Panc1 (cell line): ENCODE data around the gene LPAR3. TPM values are rescaled to one million over a fixed set of nuclear protein-coding genes. Genes with fewer than 3 reads are reported as not detected.

ENCODE experiments used
- ATAC-seq: fragments of 200-7000 bp; cut with Tn5 transposase; 2 replicates; pipeline ENCODE4 v1.9.1; 2020; ENCODE audit warnings: mild to moderate bottlenecking, moderate library complexity
- BruUV-seq: library from RNA; stranded (reverse); fragments of 400-500 nt; replicated peaks from 2 replicates; lab custom pipeline; 2021; lab: Mats Ljungman, UMichigan
- CTCF ChIA-PET: fragments of 300-600 bp; sonication (Branson Sonifier 250); formaldehyde crosslinking; loops from one replicate; lab custom pipeline; 2022; ENCODE audit warnings: antibody characterized with exemption; lab: Charles Lee
- POLR2A ChIA-PET: fragments of 300-600 bp; sonication (Branson Sonifier 250); formaldehyde crosslinking; loops from one replicate; lab custom pipeline; 2022; ENCODE audit warnings: antibody characterized with exemption; lab: Charles Lee
- DNase-seq: peaks from one replicate; pipeline ENCODE4 v3.0.0-alpha.2; 2010; ENCODE audit warnings: low read depth, low spot score
- H3K27ac ChIP-seq: 2 replicates; pipeline ENCODE4 v1.5.1; 2011; ENCODE audit warnings: mild to moderate bottlenecking, low read length, inconsistent platforms
- H3K27me3 ChIP-seq: fragments of 200-500 bp; sonication (Bioruptor generic); 2 replicates; pipeline ENCODE4 v1.6.0; 2014; ENCODE audit warnings: low read length, inconsistent platforms; ENCODE audit not compliant: control insufficient read depth, insufficient read depth
- H3K36me3 ChIP-seq: fragments of 200-500 bp; sonication (Bioruptor generic); 2 replicates; pipeline ENCODE4 v1.5.1; 2014; ENCODE audit warnings: inconsistent platforms, mild to moderate bottlenecking, low read length, moderate library complexity; ENCODE audit not compliant: control insufficient read depth, insufficient read depth
- H3K4me1 ChIP-seq: 2 replicates; pipeline ENCODE4 v1.5.1; 2011; ENCODE audit warnings: inconsistent platforms, mild to moderate bottlenecking, low read length, moderate library complexity; ENCODE audit not compliant: control insufficient read depth, insufficient read depth
- H3K4me3 ChIP-seq, 2 experiments: 2 replicates each; pipeline ENCODE4 v1.5.1; 2011 to 2012; ENCODE audit warnings: low read depth in 2 of 2, low read length in 2 of 2, mild to moderate bottlenecking in 2 of 2, inconsistent platforms in 1 of 2, moderate library complexity in 1 of 2
- H3K9me3 ChIP-seq: fragments of 200-500 bp; sonication (Bioruptor generic); 2 replicates; pipeline ENCODE4 v1.5.1; 2014; ENCODE audit warnings: low read depth, mild to moderate bottlenecking, inconsistent platforms, low read length, moderate library complexity; ENCODE audit not compliant: control insufficient read depth, insufficient read depth
- CTCF ChIP-seq: fragments of 450-650 bp; IDR thresholded peaks from 2 replicates; pipeline ENCODE4 v1.5.1; 2017; ENCODE audit warnings: mild to moderate bottlenecking
- POLR2AphosphoS5 ChIP-seq: IDR thresholded peaks from 2 replicates; pipeline ENCODE4 v1.6.1; 2012; ENCODE audit warnings: mild to moderate bottlenecking, low read depth, low read length, moderate library complexity
- SIN3A ChIP-seq: IDR thresholded peaks from 2 replicates; pipeline ENCODE4 v1.6.1; 2012; ENCODE audit warnings: low read depth, mild to moderate bottlenecking, low read length, moderate library complexity, borderline replicate concordance; ENCODE audit not compliant: insufficient read depth
- TCF7L2 ChIP-seq: IDR thresholded peaks from 2 replicates; pipeline ENCODE4 v1.6.1; 2011; ENCODE audit warnings: mild to moderate bottlenecking, low read depth, low read length, inconsistent platforms
- in situ Hi-C: cut with HindIII; loops from 2 replicates; pipeline ENCODE4 v1.10.0; 2016; ENCODE audit warnings: low sequenced_read_pairs, low pct_unique_long_range_greater_than_20kb
- intact Hi-C: fragments of 100-400 bp; cut with micrococcal nuclease; formaldehyde crosslinking; loops from one replicate; pipeline ENCODE4 v1.10.0; 2022; ENCODE audit not compliant: unreplicated experiment
- total RNA-seq: library from RNA; stranded (reverse); gene quantifications from one replicate; pipeline ENCODE4 v1.2.1, GENCODE V29; 2021; ENCODE audit not compliant: unreplicated experiment
- TF ChIP-seq, protein P1 (sequence below), 2 experiments: IDR thresholded peaks; 2 replicates each; pipeline ENCODE4 v1.6.1; 2011 to 2012; ENCODE audit warnings: low read depth in 2 of 2, control low read depth in 1 of 2, low read length in 1 of 2, mild to moderate bottlenecking in 1 of 2, moderate library complexity in 1 of 2; ENCODE audit not compliant: insufficient read depth in 1 of 2

Gene LPAR3
- total RNA-seq, 1 experiment from 2014 or later, result 6.3 TPM

DNA sequence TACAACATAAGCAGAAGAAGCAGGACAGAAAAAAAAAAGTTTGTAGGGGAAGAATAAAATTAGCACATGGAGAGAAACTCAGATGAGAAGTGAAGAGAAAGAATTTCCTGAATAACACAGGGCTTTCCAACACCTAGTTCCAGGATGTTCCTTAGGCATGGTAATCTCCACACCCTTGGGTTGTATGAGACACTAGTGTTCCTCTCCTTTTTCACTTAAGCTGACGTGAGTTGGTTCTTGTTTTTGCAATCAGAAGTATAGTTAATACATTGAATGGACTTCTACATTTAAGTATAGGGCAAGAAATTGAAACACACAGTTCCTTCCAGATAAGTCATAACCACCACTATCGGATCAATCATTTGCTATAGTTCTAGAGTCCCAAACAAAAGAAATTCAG, 51.0 kb downstream of the LPAR3 start:
- H3K4me1 ChIP-seq, result peaks cover 2% of the 10 kb centered on the region
- no peaks in the 10 kb centered on the region for H3K36me3 ChIP-seq
- H3K27me3 ChIP-seq, result peaks cover 26% of the 10 kb centered on the region
- H3K4me3 ChIP-seq, result no peak overlapping the region
- ChIA-PET CTCF (no interaction called here), POLR2A (interaction anchor here (0.5 kb wide), 1 partner anchor 55 kb away, joined by 3 read pairs; no protein-coding TSS in a partner anchor)
- intact Hi-C loops, result no loop called here
- DNase-seq (no peak), ATAC-seq (no peak)
- TF ChIP-seq CTCF (no peak), SIN3A (no peak)
- TF ChIP-seq, protein P1, sequence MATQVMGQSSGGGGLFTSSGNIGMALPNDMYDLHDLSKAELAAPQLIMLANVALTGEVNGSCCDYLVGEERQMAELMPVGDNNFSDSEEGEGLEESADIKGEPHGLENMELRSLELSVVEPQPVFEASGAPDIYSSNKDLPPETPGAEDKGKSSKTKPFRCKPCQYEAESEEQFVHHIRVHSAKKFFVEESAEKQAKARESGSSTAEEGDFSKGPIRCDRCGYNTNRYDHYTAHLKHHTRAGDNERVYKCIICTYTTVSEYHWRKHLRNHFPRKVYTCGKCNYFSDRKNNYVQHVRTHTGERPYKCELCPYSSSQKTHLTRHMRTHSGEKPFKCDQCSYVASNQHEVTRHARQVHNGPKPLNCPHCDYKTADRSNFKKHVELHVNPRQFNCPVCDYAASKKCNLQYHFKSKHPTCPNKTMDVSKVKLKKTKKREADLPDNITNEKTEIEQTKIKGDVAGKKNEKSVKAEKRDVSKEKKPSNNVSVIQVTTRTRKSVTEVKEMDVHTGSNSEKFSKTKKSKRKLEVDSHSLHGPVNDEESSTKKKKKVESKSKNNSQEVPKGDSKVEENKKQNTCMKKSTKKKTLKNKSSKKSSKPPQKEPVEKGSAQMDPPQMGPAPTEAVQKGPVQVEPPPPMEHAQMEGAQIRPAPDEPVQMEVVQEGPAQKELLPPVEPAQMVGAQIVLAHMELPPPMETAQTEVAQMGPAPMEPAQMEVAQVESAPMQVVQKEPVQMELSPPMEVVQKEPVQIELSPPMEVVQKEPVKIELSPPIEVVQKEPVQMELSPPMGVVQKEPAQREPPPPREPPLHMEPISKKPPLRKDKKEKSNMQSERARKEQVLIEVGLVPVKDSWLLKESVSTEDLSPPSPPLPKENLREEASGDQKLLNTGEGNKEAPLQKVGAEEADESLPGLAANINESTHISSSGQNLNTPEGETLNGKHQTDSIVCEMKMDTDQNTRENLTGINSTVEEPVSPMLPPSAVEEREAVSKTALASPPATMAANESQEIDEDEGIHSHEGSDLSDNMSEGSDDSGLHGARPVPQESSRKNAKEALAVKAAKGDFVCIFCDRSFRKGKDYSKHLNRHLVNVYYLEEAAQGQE (IDR thresholded peaks at IDR 0.05; ENCODE audit: insufficient read depth in 1 of 2, low read depth in 2 of 2, low read length in 1 of 2), result no peak
- in situ Hi-C loops, result no loop called here
- H3K27ac ChIP-seq, result no peak overlapping the region
- H3K9me3 ChIP-seq, result no peaks in the 10 kb centered on the region
- BruUV-seq, result no TSS peak

GRCh38 chr1:84840346-84840745, 52.7 kb downstream of the LPAR3 start:
- BruUV-seq, result no TSS peak
- ATAC-seq, result no peak
- TF ChIP-seq SIN3A, result no peak
- TF ChIP-seq TCF7L2, result no peak
- no peak for TF ChIP-seq POLR2AphosphoS5
- TF ChIP-seq CTCF, result no peak
- TF ChIP-seq, protein P1 (IDR thresholded peaks at IDR 0.05; ENCODE audit: insufficient read depth in 1 of 2, low read depth in 2 of 2, low read length in 1 of 2), result no peak
- in situ Hi-C loops (no loop called here), intact Hi-C loops (no loop called here)
- Histone ChIP-seq H3K4me1 (peaks cover 4% of the 10 kb centered on the region), H3K27ac (no peak overlapping the region), H3K36me3 (no peaks in the 10 kb centered on the region), H3K4me3 (no peak overlapping the region), H3K27me3 (peaks cover 18% of the 10 kb centered on the region), H3K9me3 (no peaks in the 10 kb centered on the region)
- CTCF ChIA-PET, result no interaction called here
- DNase-seq, result no peak
- POLR2A ChIA-PET, result no interaction called here
